IMR-90 (cell line): Measurements from ENCODE around the gene CNPY4.

Source experiments
- NFE2L2 ChIP-seq: fragments of 150-350 bp; IDR thresholded peaks from 2 replicates; pipeline ENCODE4 v1.6.1; 2016; ENCODE audit warnings: low read depth, mild to moderate bottlenecking, low read length
- RAD21 ChIP-seq: IDR thresholded peaks from 2 replicates; pipeline ENCODE4 v1.6.1; 2012; ENCODE audit warnings: low read length, improper control_type of control experiment
- TF ChIP-seq, protein P1 (sequence below): conservative IDR thresholded peaks from 2 replicates; pipeline ENCODE4 v1.5.1; 2012; ENCODE audit warnings: mild to moderate bottlenecking, low read depth, low read length, improper control_type of control experiment

DNA sequence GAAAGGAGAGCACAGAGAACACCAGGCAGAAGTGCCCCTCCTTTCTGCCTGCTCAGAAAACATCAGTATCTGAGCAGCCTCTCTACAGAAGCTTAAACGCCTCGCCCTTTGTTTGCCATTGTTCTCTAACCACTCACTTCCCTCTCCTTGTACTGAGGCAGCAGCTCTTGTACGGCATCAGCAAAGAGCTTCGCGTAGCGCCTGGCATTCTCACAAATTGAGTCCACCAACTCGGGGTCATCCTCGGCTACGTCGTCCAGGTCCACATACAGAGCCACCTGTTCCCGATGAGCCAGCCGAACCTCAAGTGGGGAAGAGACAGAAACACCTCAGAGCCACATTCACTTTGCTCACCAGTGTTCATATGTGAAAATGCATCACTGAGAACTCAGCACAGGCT lies 20.0 kb upstream of the CNPY4 start:
- TF ChIP-seq NFE2L2 (no peak), RAD21 (no peak)
- TF ChIP-seq, protein P1, sequence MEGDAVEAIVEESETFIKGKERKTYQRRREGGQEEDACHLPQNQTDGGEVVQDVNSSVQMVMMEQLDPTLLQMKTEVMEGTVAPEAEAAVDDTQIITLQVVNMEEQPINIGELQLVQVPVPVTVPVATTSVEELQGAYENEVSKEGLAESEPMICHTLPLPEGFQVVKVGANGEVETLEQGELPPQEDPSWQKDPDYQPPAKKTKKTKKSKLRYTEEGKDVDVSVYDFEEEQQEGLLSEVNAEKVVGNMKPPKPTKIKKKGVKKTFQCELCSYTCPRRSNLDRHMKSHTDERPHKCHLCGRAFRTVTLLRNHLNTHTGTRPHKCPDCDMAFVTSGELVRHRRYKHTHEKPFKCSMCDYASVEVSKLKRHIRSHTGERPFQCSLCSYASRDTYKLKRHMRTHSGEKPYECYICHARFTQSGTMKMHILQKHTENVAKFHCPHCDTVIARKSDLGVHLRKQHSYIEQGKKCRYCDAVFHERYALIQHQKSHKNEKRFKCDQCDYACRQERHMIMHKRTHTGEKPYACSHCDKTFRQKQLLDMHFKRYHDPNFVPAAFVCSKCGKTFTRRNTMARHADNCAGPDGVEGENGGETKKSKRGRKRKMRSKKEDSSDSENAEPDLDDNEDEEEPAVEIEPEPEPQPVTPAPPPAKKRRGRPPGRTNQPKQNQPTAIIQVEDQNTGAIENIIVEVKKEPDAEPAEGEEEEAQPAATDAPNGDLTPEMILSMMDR, result no peak
